Tibial nerve (tissue), 3 donors: ENCODE measurements around the gene WASF2.

Experiments used
- CTCF ChIP-seq, 5 experiments: fragments of 200-600 bp in 3 of 5; fragments of 450-650 bp in 2 of 5; sonication (generic) in 3 of 5; IDR thresholded peaks; one replicate each; pipeline ENCODE4 v1.5.1; 2016 to 2019; ENCODE audit warnings: antibody characterized with exemption in 5 of 5, mild to moderate bottlenecking in 3 of 5, moderate library complexity in 2 of 5
- POLR2A ChIP-seq, 2 donors: fragments of 450-650 bp; IDR thresholded peaks; one replicate each; pipeline ENCODE4 v1.6.1; 2017; ENCODE audit warnings: antibody characterized with exemption in 2 of 2, mild to moderate bottlenecking in 2 of 2, moderate library complexity in 2 of 2

- no peak for TF ChIP-seq CTCF (IDR thresholded peaks at IDR 0.05)
- no peak for TF ChIP-seq POLR2A (IDR thresholded peaks at IDR 0.05)
Observed at GRCh38 chr1:27525296-27526272, 35.6 kb upstream of the WASF2 start.
